Ascending aorta (tissue), 2 donors: ENCODE data around the gene CDK16. TPM values are rescaled to one million over a fixed set of nuclear protein-coding genes. Genes with fewer than 3 reads are reported as not detected.
A peak's percentile ranks its signal among the peaks of the same experiment; 100 is the strongest.
"Not testable (repeated sequence)": the region's sequence is repeated elsewhere in the genome, so short reads cannot be mapped to it uniquely, and the experiment has no call there.

Source experiments
- DNase-seq, 2 donors: peaks; one replicate each; pipeline ENCODE4 v3.0.0-alpha.2; 2019; ENCODE audit warnings: low spot score in 2 of 2
- H3K27ac ChIP-seq, 2 donors: fragments of 200-600 bp; sonication (generic); one replicate each; pipeline ENCODE4 v1.5.1; 2016 to 2017; ENCODE audit warnings: mild to moderate bottlenecking in 1 of 2
- H3K27me3 ChIP-seq: fragments of 200-600 bp; sonication (generic); one replicate; pipeline ENCODE4 v1.5.1; 2017
- H3K36me3 ChIP-seq, 2 donors: fragments of 200-600 bp; sonication (generic); one replicate each; pipeline ENCODE4 v1.5.1; 2016
- H3K4me1 ChIP-seq, 2 donors: fragments of 200-600 bp; sonication (generic); one replicate each; pipeline ENCODE4 v1.5.1; 2016 to 2017; ENCODE audit warnings: mild to moderate bottlenecking in 1 of 2
- H3K4me3 ChIP-seq, 2 donors: fragments of 200-600 bp; sonication (generic); one replicate each; pipeline ENCODE4 v1.5.1; 2016 to 2017; ENCODE audit warnings: mild to moderate bottlenecking in 1 of 2
- H3K9me3 ChIP-seq, 2 donors: fragments of 200-600 bp; sonication (generic); one replicate each; pipeline ENCODE4 v1.5.1; 2016
- CTCF ChIP-seq, 3 experiments: fragments of 200-600 bp in 2 of 3; fragments of 450-650 bp in 1 of 3; sonication (generic) in 2 of 3; IDR thresholded peaks; one replicate each; pipeline ENCODE4 v1.5.1; 2016 to 2019; ENCODE audit warnings: antibody characterized with exemption in 3 of 3, mild to moderate bottlenecking in 1 of 3, moderate library complexity in 1 of 3
- intact Hi-C: fragments of 100-400 bp; cut with DNase I; formaldehyde crosslinking; loops from one replicate; pipeline ENCODE4 v1.15.1; 2023
- total RNA-seq: library from RNA; depleted of rRNA; stranded (reverse); fragments of >200 nt; gene quantifications from one replicate; pipeline ENCODE4 v1.1.0, GENCODE V29; 2016

CDK16 gene
- total RNA-seq, 1 donor from 2014 or later = 87.4 TPM

- DNase-seq = peak in 1 of 2 donors; percentile 38
- H3K27me3 ChIP-seq = no peaks in the 10 kb centered on the region
- H3K4me1 ChIP-seq = no peaks in the 10 kb centered on the region
- no peak overlapping the region for H3K27ac ChIP-seq
- TF ChIP-seq CTCF (IDR thresholded peaks at IDR 0.05) = no peak
- intact Hi-C loops = no loop called here
- no peaks in the 10 kb centered on the region for H3K9me3 ChIP-seq
- peaks cover 20 to 44% of the 10 kb centered on the region in 2 donors for H3K36me3 ChIP-seq
- H3K4me3 ChIP-seq = no peak overlapping the region
Observed at GRCh38 chrX:47247206-47247998, 28.9 kb downstream of the CDK16 start.

- Histone ChIP-seq H3K4me1 (no peaks in the 10 kb centered on the region), H3K9me3 (no peaks in the 10 kb centered on the region), H3K36me3 (peaks cover 18 to 39% of the 10 kb centered on the region in 2 donors), H3K27ac (no peak overlapping the region), H3K4me3 (no peak overlapping the region), H3K27me3 (no peaks in the 10 kb centered on the region)
- DNase-seq = peak in 1 of 2 donors; percentile 56
- intact Hi-C loops = no loop called here
- no peak for TF ChIP-seq CTCF (IDR thresholded peaks at IDR 0.05)
Observed at GRCh38 chrX:47247999-47248320, 29.5 kb downstream of the CDK16 start.

DNA sequence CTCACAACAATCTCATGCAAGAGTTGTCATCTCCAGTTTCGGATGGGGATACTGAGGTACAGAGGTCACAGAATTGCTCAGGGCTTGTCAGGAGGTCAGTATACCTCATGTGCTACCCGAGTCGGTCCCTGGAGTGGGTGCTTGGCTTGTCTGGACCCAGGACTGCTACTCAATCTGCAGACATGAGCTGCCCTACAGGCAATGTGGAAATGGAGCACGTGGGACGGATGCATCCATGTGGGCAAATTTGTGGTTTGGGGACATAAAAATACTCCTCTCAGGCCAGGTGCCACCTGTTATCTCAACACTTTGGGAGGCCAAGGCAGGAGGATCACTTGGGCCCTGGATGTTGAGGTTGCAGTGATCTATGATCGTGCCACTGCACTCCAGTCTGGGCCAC, 30.1 kb downstream of the CDK16 start:
- intact Hi-C loops = no loop called here

DNA sequence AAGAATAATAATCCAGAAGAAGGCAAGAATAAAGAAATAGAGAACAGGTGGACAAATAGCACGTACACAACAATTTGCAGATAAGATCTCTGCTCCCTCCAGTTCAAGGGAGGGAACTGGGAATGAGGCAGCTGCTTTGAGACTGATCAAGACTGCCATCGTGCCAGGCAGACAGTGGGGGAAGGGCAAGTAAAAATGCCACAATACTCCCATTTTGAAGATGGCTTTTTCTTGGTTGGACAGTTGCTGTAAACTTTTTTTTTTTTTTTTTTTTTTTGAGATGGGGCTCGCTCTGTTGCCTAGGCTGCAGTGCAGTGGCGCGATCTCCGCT, 31.5 kb downstream of the CDK16 start:
- DNase-seq = no peak

More for the DNA sequence above, 30.1 kb downstream of the CDK16 start:
- peak in 1 of 2 donors; percentile 60 for DNase-seq
- Histone ChIP-seq H3K4me1 (no peaks in the 10 kb centered on the region), H3K9me3 (peaks cover 0 to under 1% of the 10 kb centered on the region in 2 donors), H3K27me3 (no peaks in the 10 kb centered on the region), H3K27ac (no peak overlapping the region), H3K4me3 (no peak overlapping the region), H3K36me3 (peaks cover 16 to 34% of the 10 kb centered on the region in 2 donors)
- no peak for TF ChIP-seq CTCF (IDR thresholded peaks at IDR 0.05)

DNA sequence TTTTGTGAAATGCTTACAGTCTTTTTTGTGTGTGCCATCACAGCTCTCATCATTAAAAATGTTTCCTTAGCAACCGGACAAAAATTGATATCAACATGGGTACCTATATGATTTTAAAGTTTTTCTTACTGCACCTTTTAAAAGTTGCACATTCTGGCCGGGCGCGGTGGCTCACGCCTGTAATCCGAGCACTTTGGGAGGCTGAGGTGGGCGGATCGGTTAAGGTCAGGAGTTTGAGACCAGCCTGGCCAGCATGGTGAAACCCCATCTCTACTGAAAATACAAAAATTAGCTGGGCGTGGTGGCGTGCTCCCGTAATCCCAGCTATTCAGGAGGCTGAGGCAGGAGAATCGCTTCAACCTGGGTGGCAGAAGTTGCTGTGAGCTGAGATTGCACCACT, 39.1 kb downstream of the CDK16 start:
- H3K27ac ChIP-seq, H3K36me3 ChIP-seq, H3K4me1 ChIP-seq, intact Hi-C loops, H3K27me3 ChIP-seq, H3K4me3 ChIP-seq, H3K9me3 ChIP-seq: not testable (repeated sequence)
- peak in 1 of 2 donors; percentile 2 for DNase-seq

More for the DNA sequence above, 31.5 kb downstream of the CDK16 start:
- Histone ChIP-seq H3K27ac (no peak overlapping the region), H3K9me3 (peaks cover 0 to 5% of the 10 kb centered on the region in 2 donors), H3K36me3 (peaks cover 6 to 22% of the 10 kb centered on the region in 2 donors), H3K27me3 (no peaks in the 10 kb centered on the region), H3K4me1 (no peaks in the 10 kb centered on the region), H3K4me3 (no peak overlapping the region)
- no peak for TF ChIP-seq CTCF (IDR thresholded peaks at IDR 0.05)
- intact Hi-C loops = no loop called here

DNA sequence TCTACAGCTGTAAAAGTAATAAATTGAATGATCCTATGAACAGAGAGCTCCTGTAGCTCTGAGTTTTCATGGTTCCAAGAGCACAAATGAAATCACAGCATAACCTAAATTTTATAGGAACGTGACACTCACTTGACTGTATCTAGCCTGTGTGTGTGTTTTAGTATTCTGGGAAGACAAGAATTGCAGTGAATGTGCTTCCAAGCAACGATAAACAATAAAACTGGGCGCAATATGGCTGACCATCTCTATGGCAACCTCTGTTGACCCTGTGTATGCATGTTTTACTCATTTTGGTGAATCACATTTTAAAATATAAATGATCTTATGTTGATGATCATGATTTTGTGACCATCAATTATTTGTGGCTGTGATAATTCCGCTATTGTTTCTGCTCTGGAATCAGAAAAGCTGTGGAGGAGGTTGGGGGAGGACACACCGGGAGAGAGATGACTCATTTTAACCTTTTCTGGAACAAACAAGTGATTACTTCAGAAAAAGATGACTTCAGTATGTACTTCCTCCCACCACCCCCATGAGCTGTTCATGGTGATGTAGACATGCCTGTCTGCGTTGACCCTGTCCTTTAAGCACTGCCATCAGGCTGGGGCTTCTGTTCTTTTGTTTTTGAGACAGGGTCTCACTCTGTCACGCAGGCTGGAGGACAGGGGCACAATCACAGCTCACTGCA, 46.1 kb downstream of the CDK16 start:
- DNase-seq = no peak
- H3K4me1 ChIP-seq = no peaks in the 10 kb centered on the region
- no peaks in the 10 kb centered on the region for H3K27me3 ChIP-seq
- TF ChIP-seq CTCF (IDR thresholded peaks at IDR 0.05) = no peak
- no peak overlapping the region for H3K27ac ChIP-seq
- no peaks in the 10 kb centered on the region for H3K36me3 ChIP-seq
- intact Hi-C loops = no loop called here
- H3K4me3 ChIP-seq = no peak overlapping the region
- H3K9me3 ChIP-seq = no peaks in the 10 kb centered on the region
